H1 (cell line): ENCODE measurements around the gene PRCP. TPM values are rescaled to one million over a fixed set of nuclear protein-coding genes. Genes with fewer than 3 reads are reported as not detected.

Experiments
- CTCF ChIA-PET: fragments of 300-600 bp; sonication (Branson Sonifier 250); formaldehyde crosslinking; loops from one replicate; lab custom pipeline; 2021; ENCODE audit not compliant: partially characterized antibody; lab: Charles Lee
- POLR2A ChIA-PET: fragments of 300-600 bp; sonication (Branson Sonifier 250); formaldehyde crosslinking; loops from one replicate; lab custom pipeline; 2021; ENCODE audit warnings: inconsistent platforms; ENCODE audit not compliant: partially characterized antibody; lab: Charles Lee
- DNase-seq, 2 experiments: peaks; one replicate each; pipeline versions ENCODE4 v3.0.0 to v3.0.0-alpha.2; 2010 to 2022; ENCODE audit warnings: low spot score in 2 of 2, low read depth in 1 of 2, mixed read lengths in 1 of 2
- FAIRE-seq: peaks from 2 replicates; lab custom pipeline; 2011; peaks lifted over from hg19 to GRCh38; lab: Jason Lieb, UNC
- H2AFZ ChIP-seq: 2 replicates; pipeline ENCODE4 v1.8.1; 2012; ENCODE audit warnings: low read length, inconsistent platforms
- H2AK5ac ChIP-seq: 2 replicates; pipeline ENCODE4 v1.6.1; 2013; ENCODE audit warnings: low read depth, low read length
- H2BK120ac ChIP-seq: replicated peaks from 2 replicates; pipeline ENCODE3; 2013; ENCODE audit warnings: low read depth, low read length, inconsistent platforms
- H2BK12ac ChIP-seq: 2 replicates; pipeline ENCODE4 v1.6.1; 2013; ENCODE audit warnings: low read depth, low read length
- H2BK15ac ChIP-seq: 2 replicates; pipeline ENCODE4 v1.6.1; 2013; ENCODE audit warnings: low read length
- H2BK20ac ChIP-seq: 2 replicates; pipeline ENCODE4 v1.6.1; 2013; ENCODE audit warnings: low read length
- H2BK5ac ChIP-seq: 2 replicates; pipeline ENCODE4 v1.6.1; 2013; ENCODE audit warnings: low read depth, low read length
- H3K14ac ChIP-seq: 2 replicates; pipeline ENCODE4 v1.6.1; 2013; ENCODE audit warnings: inconsistent platforms; ENCODE audit not compliant: insufficient read length
- H3K18ac ChIP-seq: 2 replicates; pipeline ENCODE4 v1.6.1; 2013; ENCODE audit warnings: low read length; ENCODE audit errors: extremely low read depth
- H3K23ac ChIP-seq: 2 replicates; pipeline ENCODE4 v1.6.1; 2013; ENCODE audit warnings: inconsistent platforms; ENCODE audit not compliant: insufficient read length
- H3K23me2 ChIP-seq: 2 replicates; pipeline ENCODE4 v1.6.1; 2013; ENCODE audit warnings: low read depth, low read length
- H3K27ac ChIP-seq: 2 replicates; pipeline ENCODE4 v1.6.1; 2011; ENCODE audit warnings: low read depth, low read length, inconsistent platforms
- H3K27me3 ChIP-seq, 4 experiments: replicated peaks in 1 of 4; 1 replicate in 1 of 4; 2 replicates in 3 of 4; pipeline versions ENCODE4 v1.6.1 to v1.8.1; 2011 to 2013; ENCODE audit warnings: low read length in 3 of 4, mild to moderate bottlenecking in 3 of 4, inconsistent platforms in 2 of 4, mixed read lengths in 2 of 4, moderate library complexity in 1 of 4; ENCODE audit not compliant: control insufficient read depth in 3 of 4, insufficient read depth in 3 of 4; ENCODE audit errors: extremely low read depth in 1 of 4
- H3K36me3 ChIP-seq, 4 experiments: 2 replicates each; pipeline versions ENCODE4 v1.6.1 to v1.8.1; 2011 to 2013; ENCODE audit warnings: mild to moderate bottlenecking in 4 of 4, low read length in 3 of 4, moderate library complexity in 2 of 4, control low read depth in 1 of 4, inconsistent platforms in 1 of 4; ENCODE audit not compliant: insufficient read depth in 4 of 4, control insufficient read depth in 2 of 4
- H3K4ac ChIP-seq: replicated peaks from 2 replicates; pipeline ENCODE3; 2013; ENCODE audit warnings: low read length, low read depth, mixed read lengths, inconsistent platforms; ENCODE audit not compliant: insufficient read length
- H3K4me1 ChIP-seq, 4 experiments: replicated peaks in 1 of 4; 1 replicate in 1 of 4; 2 replicates in 3 of 4; pipeline versions ENCODE4 v1.6.1 to v1.8.1; 2011 to 2013; ENCODE audit warnings: low read length in 3 of 4, inconsistent platforms in 2 of 4, mixed read lengths in 1 of 4; ENCODE audit not compliant: insufficient read depth in 4 of 4, control insufficient read depth in 3 of 4
- H3K4me2 ChIP-seq, 2 experiments: 2 replicates each; pipeline versions ENCODE4 v1.6.1 to v1.8.1; 2011 to 2013; ENCODE audit warnings: low read depth in 2 of 2, low read length in 2 of 2, control low read depth in 1 of 2, inconsistent platforms in 1 of 2, mild to moderate bottlenecking in 1 of 2; ENCODE audit not compliant: insufficient read depth in 1 of 2
- H3K4me3 ChIP-seq, 4 experiments: fragments of 200-600, 300-600 bp in 1 of 4; sonication (generic), shearing (Covaris generic), sonication (Bioruptor Twin) in 1 of 4; 2 replicates each; pipeline versions ENCODE4 v1.5.1 to v1.8.1; 2011 to 2016; ENCODE audit warnings: low read length in 4 of 4, low read depth in 3 of 4, control low read depth in 2 of 4, inconsistent platforms in 2 of 4, mild to moderate bottlenecking in 2 of 4, mixed read lengths in 1 of 4, moderate library complexity in 1 of 4; ENCODE audit not compliant: insufficient read depth in 2 of 4; ENCODE audit errors: extremely low read depth in 1 of 4
- H3K56ac ChIP-seq: replicated peaks from 2 replicates; pipeline ENCODE3; 2013; ENCODE audit warnings: low read depth, mild to moderate bottlenecking, mixed read lengths, low read length, inconsistent platforms; ENCODE audit not compliant: insufficient read length
- H3K79me1 ChIP-seq: 2 replicates; pipeline ENCODE4 v1.6.1; 2013; ENCODE audit warnings: low read depth, low read length, control low read depth
- H3K79me2 ChIP-seq, 2 experiments: 2 replicates each; pipeline versions ENCODE4 v1.6.1 to v1.8.1; 2012 to 2013; ENCODE audit warnings: low read length in 2 of 2, mild to moderate bottlenecking in 2 of 2, inconsistent platforms in 1 of 2; ENCODE audit not compliant: insufficient read depth in 2 of 2, control insufficient read depth in 1 of 2
- H3K9ac ChIP-seq, 4 experiments: replicated peaks in 1 of 4; 1 replicate in 1 of 4; 2 replicates in 3 of 4; pipeline versions ENCODE4 v1.6.1 to v1.8.1; 2011 to 2013; ENCODE audit warnings: low read depth in 3 of 4, low read length in 3 of 4, control low read depth in 2 of 4, mild to moderate bottlenecking in 2 of 4, moderate library complexity in 2 of 4, inconsistent platforms in 1 of 4; ENCODE audit errors: extremely low read depth in 1 of 4
- H3K9me3 ChIP-seq, 2 experiments: 2 replicates each; pipeline versions ENCODE4 v1.6.1 to v1.8.1; 2012 to 2013; ENCODE audit warnings: mild to moderate bottlenecking in 2 of 2, moderate library complexity in 2 of 2, control low read depth in 1 of 2, inconsistent platforms in 1 of 2, low read depth in 1 of 2, low read length in 1 of 2, mixed read lengths in 1 of 2; ENCODE audit not compliant: insufficient read depth in 2 of 2
- H4K20me1 ChIP-seq, 2 experiments: replicated peaks in 1 of 2; 2 replicates each; pipeline versions ENCODE3 to v1.8.1; 2011 to 2013; ENCODE audit warnings: inconsistent platforms in 2 of 2, low read length in 2 of 2, mild to moderate bottlenecking in 1 of 2; ENCODE audit not compliant: insufficient read depth in 2 of 2, control insufficient read depth in 1 of 2
- H4K5ac ChIP-seq: 2 replicates; pipeline ENCODE4 v1.6.1; 2013; ENCODE audit warnings: low read length, low read depth, mixed read lengths, inconsistent platforms; ENCODE audit not compliant: insufficient read length
- H4K8ac ChIP-seq: 2 replicates; pipeline ENCODE4 v1.8.0; 2013; ENCODE audit warnings: mild to moderate bottlenecking, moderate library complexity, low read length, inconsistent platforms; ENCODE audit not compliant: insufficient read depth; ENCODE audit errors: extremely low read depth
- H4K91ac ChIP-seq: replicated peaks from 2 replicates; pipeline ENCODE3; 2013; ENCODE audit warnings: low read length, mixed read lengths, inconsistent platforms; ENCODE audit not compliant: insufficient read length
- JUND ChIP-seq: IDR thresholded peaks from 2 replicates; pipeline ENCODE4 v1.6.1; 2011; ENCODE audit warnings: mild to moderate bottlenecking, improper control_type of control experiment, low read length
- TEAD4 ChIP-seq: IDR thresholded peaks from 2 replicates; pipeline ENCODE4 v1.6.1; 2012; ENCODE audit warnings: low read depth, low read length, inconsistent platforms, mixed read lengths
- WGBS, 2 experiments: shearing (Covaris generic) in 1 of 2; methylation state at CpG; one replicate each; pipeline versions ENCODE4 v1.1.6 to v1.1.7; 2013 to 2015; ENCODE audit warnings: low lambda C conversion rate in 2 of 2, mixed read lengths in 2 of 2, inconsistent platforms in 1 of 2, low coverage in 1 of 2, missing lambda C conversion rate in 1 of 2; ENCODE audit not compliant: insufficient replicate concordance in 2 of 2, insufficient coverage in 1 of 2, insufficient read length in 1 of 2; ENCODE audit errors: extremely low coverage in 1 of 2, missing lambda C conversion rate in 1 of 2; 5-methylcytosine and 5-hydroxymethylcytosine counted together
- polyA plus RNA-seq, 7 experiments: library from polyadenylated mRNA; depleted of rRNA in 3 of 7; stranded (reverse) in 5 of 7; unstranded in 2 of 7; fragments of >200 nt in 5 of 7; fragments of 200-250 nt in 2 of 7; gene quantifications; 1 replicate in 5 of 7; 2 replicates in 1 of 7; 4 replicates in 1 of 7; pipeline versions ENCODE4 v1.2.1 to v1.2.3, GENCODE V29; 2011 to 2013; ENCODE audit warnings: missing spikeins in 2 of 7, mixed read lengths in 2 of 7
- total RNA-seq: library from RNA; stranded (reverse); fragmentation: NEBNext Ultra II Directional; extraction: Animal tissue kit (Norgen Biotek cat#: 25700); gene quantifications from 2 replicates; pipeline ENCODE4 v1.2.1, GENCODE V29; 2021

PRCP gene
- total and polyA plus RNA-seq, 2 of the 8 experiments (the other 6 are each of a cell fraction or from before 2014, with no cell fraction given): 63.8 to 84.4 TPM

GRCh38 chr11:82830746-82831145 lies 69.5 kb downstream of the PRCP start:
- H3K36me3 ChIP-seq: no peaks in the 10 kb centered on the region
- no peaks in the 10 kb centered on the region for H3K4me1 ChIP-seq
- H3K79me2 ChIP-seq: no peaks in the 10 kb centered on the region
- H2BK15ac ChIP-seq: no peak overlapping the region
- H3K18ac ChIP-seq: no peak overlapping the region
- H4K5ac ChIP-seq: no peak overlapping the region
- H3K4me2 ChIP-seq: no peak overlapping the region
- H3K23me2 ChIP-seq: no peaks in the 10 kb centered on the region
- FAIRE-seq (no peak), DNase-seq (no peak)
- H2BK12ac ChIP-seq: no peak overlapping the region
- H4K91ac ChIP-seq: no peak overlapping the region
- H3K9ac ChIP-seq: no peak overlapping the region
- H3K27ac ChIP-seq: no peak overlapping the region
- H4K8ac ChIP-seq: no peak overlapping the region
- H3K23ac ChIP-seq: no peak overlapping the region
- H4K20me1 ChIP-seq: no peaks in the 10 kb centered on the region
- ChIA-PET POLR2A (no interaction called here), CTCF (interaction anchor here (0.6 to 1.7 kb wide), 3 partner anchors 12 to 56 kb away, joined by 3 to 5 read pairs (median 3); no protein-coding TSS in a partner anchor)
- H2AFZ ChIP-seq: no peak overlapping the region
- H3K79me1 ChIP-seq: no peaks in the 10 kb centered on the region
- no peak overlapping the region for H2BK5ac ChIP-seq
- H2AK5ac ChIP-seq: no peak overlapping the region
- H3K9me3 ChIP-seq: no peaks in the 10 kb centered on the region
- H3K14ac ChIP-seq: no peak overlapping the region
- WGBS, 2 experiments: 91% methylated on average over 1 of the region's 1 CpG; no CpG with 5 or more reads in 1 of the 2 experiments
- TF ChIP-seq TEAD4 (no peak), JUND (no peak)
- TF ChIP-seq, all 59 proteins: peak for 0
- H3K4me3 ChIP-seq: no peak overlapping the region
- no peak overlapping the region for H3K56ac ChIP-seq
- H2BK120ac ChIP-seq: no peak overlapping the region
- no peak overlapping the region for H2BK20ac ChIP-seq
- no peak overlapping the region for H3K4ac ChIP-seq
- H3K27me3 ChIP-seq: no peaks in the 10 kb centered on the region
